Right renal pelvis (tissue), 4 donors: ENCODE data around the gene EGFR. TPM values are rescaled to one million over a fixed set of nuclear protein-coding genes. Genes with fewer than 3 reads are reported as not detected.

Experiments
- DNase-seq, 4 donors: peaks; one replicate each; pipeline ENCODE4 v3.0.0-alpha.2; 2013; ENCODE audit warnings: low read depth in 4 of 4, low spot score in 3 of 4, missing footprints in 1 of 4
- polyA plus RNA-seq, 4 donors: library from polyadenylated mRNA; unstranded; fragments of 120-200 nt; gene quantifications; one replicate each; pipeline ENCODE4 v1.2.1, GENCODE V29; 2013; ENCODE audit not compliant: insufficient read length in 4 of 4

Gene EGFR
- polyA plus RNA-seq: 10 to 100 TPM; 27.3 to 37.0 (median 32.8) TPM

- peak; percentile 53 to 63 (median 60) for DNase-seq
Observed at GRCh38 chr7:55018361-55019190, at the start of gene EGFR. EGFR (plus strand) TSS chr7:55019017; CDS start chr7:55019278, 261 bp downstream.

GRCh38 chr7:54969208-54969967 lies 49.4 kb upstream of the EGFR start:
- no peak for DNase-seq

- no peak for DNase-seq
Observed at GRCh38 chr7:54972733-54973294, 46.0 kb upstream of the EGFR start.

GRCh38 chr7:54978364-54979116 lies 40.3 kb upstream of the EGFR start:
- no peak for DNase-seq

- DNase-seq: no peak
Observed at GRCh38 chr7:54980521-54980920, 38.3 kb upstream of the EGFR start.

- no peak for DNase-seq
Observed at GRCh38 chr7:54981913-54982312, 36.9 kb upstream of the EGFR start.

- no peak for DNase-seq
Observed at GRCh38 chr7:54985426-54986330, 33.1 kb upstream of the EGFR start.

- DNase-seq: no peak
Observed at GRCh38 chr7:54986716-54987115, 32.1 kb upstream of the EGFR start.

- no peak for DNase-seq
Observed at GRCh38 chr7:54987772-54988171, 31.0 kb upstream of the EGFR start.

- DNase-seq: no peak
Observed at GRCh38 chr7:54988516-54988915, 30.3 kb upstream of the EGFR start.

- no peak for DNase-seq
Observed at GRCh38 chr7:54989453-54990225, 29.2 kb upstream of the EGFR start.

- DNase-seq: no peak
Observed at GRCh38 chr7:54991341-54991740, 27.5 kb upstream of the EGFR start.

GRCh38 chr7:54992871-54993475 lies 25.8 kb upstream of the EGFR start:
- no peak for DNase-seq

GRCh38 chr7:54995166-54995565 lies 23.7 kb upstream of the EGFR start:
- no peak for DNase-seq

- DNase-seq: no peak
Observed at GRCh38 chr7:54995610-54996363, 23.0 kb upstream of the EGFR start.

- no peak for DNase-seq
Observed at GRCh38 chr7:54996391-54996790, 22.4 kb upstream of the EGFR start.

GRCh38 chr7:55004579-55004978 lies 14.2 kb upstream of the EGFR start:
- no peak for DNase-seq
